Measurements from ENCODE around the gene ASB15.

The ASB15 gene

DNA sequence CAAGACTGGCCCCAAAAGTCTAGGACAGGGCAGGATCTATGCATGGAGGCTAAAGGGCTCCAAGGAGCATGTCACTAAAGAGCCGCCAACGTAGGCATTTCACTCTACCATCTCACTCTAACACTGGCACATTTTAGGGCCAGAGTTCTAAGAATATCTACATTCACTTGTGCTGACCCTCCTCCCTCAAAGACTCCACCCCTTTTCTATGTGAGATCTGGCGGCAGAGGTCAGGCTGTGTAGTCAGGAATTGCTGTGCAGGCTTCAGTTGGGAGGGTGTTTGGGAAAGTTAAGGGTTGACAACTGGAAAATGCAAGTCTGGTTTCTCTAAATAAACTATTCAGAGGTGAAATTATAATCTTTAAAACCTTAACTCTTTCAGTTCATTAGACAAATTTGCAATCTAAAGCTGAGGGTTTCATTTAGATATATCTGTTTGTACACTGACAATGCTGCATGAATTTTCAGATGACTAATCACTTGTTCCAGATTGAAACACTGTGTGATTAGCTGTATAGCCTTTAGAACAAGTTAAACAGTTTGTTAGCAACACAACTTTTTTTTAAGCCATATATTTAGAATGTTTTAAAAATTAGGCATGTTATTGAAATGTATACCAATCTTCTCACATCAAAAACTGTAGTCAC, 72.3 kb downstream of the ASB15 start:
- TF ChIP-seq, protein P1, sequence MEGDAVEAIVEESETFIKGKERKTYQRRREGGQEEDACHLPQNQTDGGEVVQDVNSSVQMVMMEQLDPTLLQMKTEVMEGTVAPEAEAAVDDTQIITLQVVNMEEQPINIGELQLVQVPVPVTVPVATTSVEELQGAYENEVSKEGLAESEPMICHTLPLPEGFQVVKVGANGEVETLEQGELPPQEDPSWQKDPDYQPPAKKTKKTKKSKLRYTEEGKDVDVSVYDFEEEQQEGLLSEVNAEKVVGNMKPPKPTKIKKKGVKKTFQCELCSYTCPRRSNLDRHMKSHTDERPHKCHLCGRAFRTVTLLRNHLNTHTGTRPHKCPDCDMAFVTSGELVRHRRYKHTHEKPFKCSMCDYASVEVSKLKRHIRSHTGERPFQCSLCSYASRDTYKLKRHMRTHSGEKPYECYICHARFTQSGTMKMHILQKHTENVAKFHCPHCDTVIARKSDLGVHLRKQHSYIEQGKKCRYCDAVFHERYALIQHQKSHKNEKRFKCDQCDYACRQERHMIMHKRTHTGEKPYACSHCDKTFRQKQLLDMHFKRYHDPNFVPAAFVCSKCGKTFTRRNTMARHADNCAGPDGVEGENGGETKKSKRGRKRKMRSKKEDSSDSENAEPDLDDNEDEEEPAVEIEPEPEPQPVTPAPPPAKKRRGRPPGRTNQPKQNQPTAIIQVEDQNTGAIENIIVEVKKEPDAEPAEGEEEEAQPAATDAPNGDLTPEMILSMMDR (IDR thresholded peaks at IDR 0.05; ENCODE audit: extremely low read depth, insufficient read depth, missing control alignments) = no peak
- no peak for DNase-seq (ENCODE audit: low spot score)
- in situ Hi-C loops (cut with MboI; ENCODE audit: low pct_unique_long_range_greater_than_20kb, low sequenced_read_pairs, unreplicated experiment) = no loop called here

DNA sequence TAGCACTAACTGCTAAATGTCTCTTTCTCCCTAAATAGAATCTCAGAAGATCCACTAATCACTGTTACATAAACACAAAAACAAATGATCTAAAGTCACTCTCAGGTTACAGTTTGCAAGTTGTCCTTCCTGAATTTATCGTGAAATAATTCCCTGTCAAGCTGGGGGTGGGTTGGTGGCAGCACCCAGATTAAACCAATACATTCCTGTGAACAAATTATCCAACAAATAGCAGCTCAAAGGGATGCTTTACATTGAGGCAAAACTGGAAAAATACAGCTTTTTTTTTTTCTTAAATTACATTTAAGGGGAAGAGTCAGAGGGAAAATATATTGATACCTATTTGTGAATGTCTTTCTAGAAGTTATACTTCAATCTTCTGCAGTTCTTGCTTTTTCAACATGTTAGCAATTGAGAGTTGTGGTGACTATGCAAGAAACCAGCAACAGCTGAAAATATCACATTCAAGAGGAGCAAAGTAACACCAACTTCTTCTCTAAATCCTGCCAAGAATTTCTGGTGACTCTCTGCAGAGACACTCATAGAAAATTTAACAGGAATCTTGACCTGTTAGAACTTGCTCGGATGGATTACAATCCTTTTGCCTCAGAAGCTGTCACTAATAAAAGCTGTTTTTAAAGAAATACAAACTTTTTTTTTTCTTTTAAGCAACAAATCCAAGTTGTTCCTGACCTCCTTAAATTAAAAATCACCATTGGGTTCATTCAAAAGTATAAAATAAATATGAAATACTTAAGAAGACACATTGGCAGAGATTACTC, 73.0 kb downstream of the ASB15 start:
- in situ Hi-C loops (cut with MboI; ENCODE audit: low pct_unique_long_range_greater_than_20kb, low sequenced_read_pairs, unreplicated experiment) = no loop called here
- TF ChIP-seq, protein P1 (IDR thresholded peaks at IDR 0.05; ENCODE audit: extremely low read depth, insufficient read depth, missing control alignments) = no peak
- DNase-seq (ENCODE audit: low spot score) = no peak

DNA sequence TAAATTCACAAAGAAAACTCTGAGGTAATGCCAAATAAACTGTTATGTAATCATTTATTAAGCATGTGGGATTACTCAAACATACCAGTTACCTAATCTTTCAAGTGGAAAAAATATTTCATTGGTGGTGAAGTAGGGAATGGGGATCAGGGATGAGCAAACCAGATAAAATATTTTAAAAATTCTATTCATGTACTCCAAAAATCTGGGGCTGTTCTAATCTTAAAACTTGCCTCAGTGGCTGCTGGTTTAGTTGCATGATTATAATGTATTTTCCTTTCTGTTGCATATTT, 73.5 kb downstream of the ASB15 start:
- DNase-seq (ENCODE audit: low spot score) = no peak
- TF ChIP-seq, protein P1 (IDR thresholded peaks at IDR 0.05; ENCODE audit: extremely low read depth, insufficient read depth, missing control alignments) = no peak
- in situ Hi-C loops (cut with MboI; ENCODE audit: low pct_unique_long_range_greater_than_20kb, low sequenced_read_pairs, unreplicated experiment) = no loop called here

DNA sequence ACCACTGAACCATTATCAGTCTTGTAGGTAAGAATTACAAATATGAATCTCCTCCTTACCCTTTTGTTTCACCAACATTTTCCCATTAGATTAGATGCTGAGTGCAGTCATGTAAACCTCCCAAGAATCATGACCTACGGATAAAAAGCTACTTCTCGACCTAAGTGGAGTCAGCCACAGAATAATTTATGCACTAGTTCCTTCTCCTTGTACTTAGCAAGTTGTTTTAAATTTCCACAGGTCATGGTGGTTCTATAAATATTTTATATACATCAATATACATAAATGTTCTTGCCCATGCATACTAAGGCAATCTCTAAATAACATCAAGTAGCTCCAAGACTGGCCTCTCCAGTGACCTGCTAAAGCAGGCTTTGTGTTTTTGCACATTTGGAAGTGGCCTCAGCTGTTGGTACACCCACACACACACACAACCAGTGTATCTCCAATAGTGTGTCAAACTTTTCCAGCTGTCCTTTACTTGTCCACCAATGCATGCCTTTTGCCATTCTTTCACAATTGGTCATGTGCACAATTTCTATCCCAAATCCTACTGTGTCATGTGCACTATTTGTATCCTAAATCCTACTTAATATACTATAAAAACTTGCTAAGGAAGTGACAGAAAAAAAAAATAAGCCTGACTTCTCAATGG, 75.6 kb downstream of the ASB15 start:
- TF ChIP-seq, protein P1 (IDR thresholded peaks at IDR 0.05; ENCODE audit: extremely low read depth, insufficient read depth, missing control alignments) = no peak
- no peak for DNase-seq (ENCODE audit: low spot score)
- in situ Hi-C loops (cut with MboI; ENCODE audit: low pct_unique_long_range_greater_than_20kb, low sequenced_read_pairs, unreplicated experiment) = no loop called here

DNA sequence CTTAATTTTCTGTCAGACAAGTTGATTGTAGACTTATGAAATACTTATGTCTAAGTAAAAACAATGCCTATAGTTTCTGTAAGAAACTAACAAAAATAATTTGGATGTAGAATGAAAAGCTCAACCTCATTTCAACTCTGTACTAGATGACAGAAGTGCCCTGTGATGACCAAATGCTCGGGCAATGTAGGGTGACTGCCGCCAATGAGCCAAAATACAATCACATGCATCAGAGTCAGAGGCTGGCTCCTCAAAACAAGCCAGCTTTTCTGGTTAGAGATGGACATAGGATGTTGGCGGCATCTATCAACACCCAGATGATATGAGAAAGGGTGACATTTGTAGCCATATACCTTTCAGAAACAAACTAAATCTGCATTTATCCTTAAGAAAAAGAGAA, 78.0 kb downstream of the ASB15 start:
- no peak for DNase-seq (ENCODE audit: low spot score)
- TF ChIP-seq, protein P1 (IDR thresholded peaks at IDR 0.05; ENCODE audit: extremely low read depth, insufficient read depth, missing control alignments) = no peak
- in situ Hi-C loops (cut with MboI; ENCODE audit: low pct_unique_long_range_greater_than_20kb, low sequenced_read_pairs, unreplicated experiment) = loop anchor here (10.0 kb wide), 1 partner anchor 185 kb away; no protein-coding TSS in a partner anchor

DNA sequence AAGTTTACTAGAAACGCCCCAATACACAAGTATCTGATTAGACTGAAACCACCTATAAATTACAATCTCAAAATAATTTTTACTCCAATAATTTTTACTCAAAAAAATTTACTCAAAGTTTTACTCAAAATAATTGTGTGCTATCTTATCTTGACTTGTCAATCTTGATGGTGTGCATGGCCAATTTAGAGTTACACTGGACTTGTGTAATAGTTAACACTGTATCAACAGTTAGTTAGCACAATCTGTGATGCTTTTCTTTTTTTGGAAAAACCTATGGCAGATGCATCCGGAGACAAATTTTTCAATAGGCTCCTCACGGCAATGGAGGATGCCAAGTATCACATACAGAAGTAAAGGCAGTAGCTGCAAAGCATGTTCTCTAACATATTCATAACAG, 79.0 kb downstream of the ASB15 start:
- in situ Hi-C loops (cut with MboI; ENCODE audit: low pct_unique_long_range_greater_than_20kb, low sequenced_read_pairs, unreplicated experiment) = loop anchor here (10.0 kb wide), 1 partner anchor 184 kb away; no protein-coding TSS in a partner anchor

More for the DNA sequence above, 79.0 kb downstream of the ASB15 start:
- TF ChIP-seq, protein P1 (IDR thresholded peaks at IDR 0.05; ENCODE audit: extremely low read depth, insufficient read depth, missing control alignments) = no peak
- DNase-seq (ENCODE audit: low spot score) = no peak
